Activated T-cell treated with anti-CD3 and anti-CD28 coated beads, Interleukin-2, amount 50 U/mL, for 4 hours (primary cell): ENCODE measurements around the gene ANKRD12. TPM values are rescaled to one million over a fixed set of nuclear protein-coding genes. Genes with fewer than 3 reads are reported as not detected.
A peak's percentile ranks its signal among the peaks of the same experiment; 100 is the strongest.
"Not testable (repeated sequence)": the region's sequence is repeated elsewhere in the genome, so short reads cannot be mapped to it uniquely, and the experiment has no call there.

Experiments used
- ATAC-seq, 2 donors: fragments of 200-7000 bp; cut with Tn5 transposase; one replicate each; pipeline ENCODE4 v1.10.0; 2021
- DNase-seq: peaks from one replicate; pipeline ENCODE4 v3.0.0-alpha.2; 2020
- H3K27me3 Mint-ChIP-seq: one replicate; pipeline ENCODE4 v1.8.0; 2021; ENCODE audit warnings: low read depth, mixed read lengths
- H3K36me3 Mint-ChIP-seq: one replicate; pipeline ENCODE4 v1.8.0; 2022; ENCODE audit warnings: mixed read lengths; ENCODE audit not compliant: insufficient read depth
- H3K4me1 Mint-ChIP-seq: one replicate; pipeline ENCODE4 v1.8.0; 2021; ENCODE audit warnings: low read depth, mixed read lengths
- H3K4me3 Mint-ChIP-seq: one replicate; pipeline ENCODE4 v1.8.0; 2021; ENCODE audit warnings: mild to moderate bottlenecking, moderate library complexity, mixed read lengths
- H3K9me3 Mint-ChIP-seq: one replicate; pipeline ENCODE4 v1.8.0; 2021; ENCODE audit warnings: mixed read lengths
- total RNA-seq, 3 donors: library from RNA; stranded (reverse); gene quantifications; one replicate each; pipeline ENCODE4 v1.2.1, GENCODE V29; 2021

ANKRD12 gene
- 10 to 100 TPM; 49.7 to 62.9 (median 57.7) TPM for total RNA-seq

GRCh38 chr18:9136315-9137155, at the start of gene ANKRD12:
Gene ANKRD12, plus strand, starts transcription at chr18:9136781. Its CDS starts 45,652 bp downstream, at chr18:9182433.
- Mint-ChIP-seq H3K4me3 (peak within 1 kb of the TSS; percentile 93), H3K4me1 (peaks cover 65% of the 10 kb centered on the region), H3K27me3 (no peaks in the 10 kb centered on the region), H3K9me3 (no peaks in the 10 kb centered on the region), H3K36me3 (peaks cover 27% of the 10 kb centered on the region)
- DNase-seq (peak; percentile 97), ATAC-seq (peak; percentile 70 to 77)

GRCh38 chr18:9087144-9087543, 49.4 kb upstream of the ANKRD12 start:
- Mint-ChIP-seq H3K4me3 (no peak overlapping the region), H3K9me3 (peaks cover 3% of the 10 kb centered on the region), H3K27me3 (no peaks in the 10 kb centered on the region), H3K36me3 (peaks cover 3% of the 10 kb centered on the region), H3K4me1 (peaks cover 66% of the 10 kb centered on the region)
- ATAC-seq (no peak), DNase-seq (no peak)

- H3K36me3 Mint-ChIP-seq: peaks cover 3% of the 10 kb centered on the region
- peaks cover 3% of the 10 kb centered on the region for H3K9me3 Mint-ChIP-seq
- H3K4me1 Mint-ChIP-seq: peaks cover 66% of the 10 kb centered on the region
- DNase-seq (no peak), ATAC-seq (no peak)
- H3K4me3 Mint-ChIP-seq: no peak overlapping the region
- no peaks in the 10 kb centered on the region for H3K27me3 Mint-ChIP-seq
Observed at GRCh38 chr18:9088252-9088651, 48.3 kb upstream of the ANKRD12 start.

GRCh38 chr18:9088727-9089126, 47.9 kb upstream of the ANKRD12 start:
- peaks cover 64% of the 10 kb centered on the region for H3K4me1 Mint-ChIP-seq
- not testable (repeated sequence) for ATAC-seq, H3K36me3 Mint-ChIP-seq, DNase-seq, H3K4me3 Mint-ChIP-seq, H3K27me3 Mint-ChIP-seq, H3K9me3 Mint-ChIP-seq

- no peak for ATAC-seq
- DNase-seq: no peak
- Mint-ChIP-seq H3K27me3 (no peaks in the 10 kb centered on the region), H3K4me1 (peaks cover 76% of the 10 kb centered on the region), H3K9me3 (peaks cover 3% of the 10 kb centered on the region), H3K4me3 (peak overlapping the region; percentile 79), H3K36me3 (peaks cover 3% of the 10 kb centered on the region)
Observed at GRCh38 chr18:9090578-9090977, 46.0 kb upstream of the ANKRD12 start.

GRCh38 chr18:9091066-9091476, 45.5 kb upstream of the ANKRD12 start:
- Mint-ChIP-seq H3K4me1 (peaks cover 77% of the 10 kb centered on the region), H3K36me3 (peaks cover 3% of the 10 kb centered on the region)

GRCh38 chr18:9092665-9093064, 43.9 kb upstream of the ANKRD12 start:
- H3K4me3 Mint-ChIP-seq: no peak overlapping the region
- no peak for DNase-seq
- peaks cover 3% of the 10 kb centered on the region for H3K36me3 Mint-ChIP-seq
- no peaks in the 10 kb centered on the region for H3K9me3 Mint-ChIP-seq
- H3K27me3 Mint-ChIP-seq: no peaks in the 10 kb centered on the region
- ATAC-seq: no peak
- H3K4me1 Mint-ChIP-seq: peaks cover 83% of the 10 kb centered on the region

More at GRCh38 chr18:9091066-9091476, 45.5 kb upstream of the ANKRD12 start:
- H3K27me3 Mint-ChIP-seq: no peaks in the 10 kb centered on the region
- H3K9me3 Mint-ChIP-seq: peaks cover under 1% of the 10 kb centered on the region
- DNase-seq: peak; percentile 21
- peak overlapping the region; percentile 79 for H3K4me3 Mint-ChIP-seq
- ATAC-seq: peak; percentile 70 to 71

- H3K36me3 Mint-ChIP-seq, H3K4me3 Mint-ChIP-seq, DNase-seq, ATAC-seq, H3K27me3 Mint-ChIP-seq, H3K9me3 Mint-ChIP-seq: not testable (repeated sequence)
- peaks cover 84% of the 10 kb centered on the region for H3K4me1 Mint-ChIP-seq
Observed at GRCh38 chr18:9093109-9093508, 43.5 kb upstream of the ANKRD12 start.

GRCh38 chr18:9094307-9095226, 42.0 kb upstream of the ANKRD12 start:
- Mint-ChIP-seq H3K27me3 (no peaks in the 10 kb centered on the region), H3K9me3 (no peaks in the 10 kb centered on the region), H3K4me1 (peaks cover 73% of the 10 kb centered on the region), H3K36me3 (peaks cover 3% of the 10 kb centered on the region), H3K4me3 (peak overlapping the region; percentile 71)
- DNase-seq: peak; percentile 56
- ATAC-seq: peak; percentile 52 to 55

GRCh38 chr18:9095297-9096006, 41.1 kb upstream of the ANKRD12 start:
- Mint-ChIP-seq H3K4me3 (peak overlapping the region; percentile 71), H3K4me1 (peaks cover 67% of the 10 kb centered on the region), H3K9me3 (no peaks in the 10 kb centered on the region), H3K27me3 (no peaks in the 10 kb centered on the region), H3K36me3 (peaks cover 3% of the 10 kb centered on the region)
- ATAC-seq: peak; percentile 61 to 63
- DNase-seq: peak; percentile 32

GRCh38 chr18:9096007-9096371, 40.6 kb upstream of the ANKRD12 start:
- no peak for ATAC-seq
- Mint-ChIP-seq H3K4me1 (peaks cover 66% of the 10 kb centered on the region), H3K9me3 (no peaks in the 10 kb centered on the region)

GRCh38 chr18:9096685-9097084, 39.9 kb upstream of the ANKRD12 start:
- Mint-ChIP-seq H3K9me3 (no peaks in the 10 kb centered on the region), H3K4me3 (no peak overlapping the region), H3K4me1 (peaks cover 64% of the 10 kb centered on the region), H3K27me3 (no peaks in the 10 kb centered on the region), H3K36me3 (no peaks in the 10 kb centered on the region)
- ATAC-seq (no peak), DNase-seq (no peak)

More at GRCh38 chr18:9096007-9096371, 40.6 kb upstream of the ANKRD12 start:
- no peak for DNase-seq
- H3K4me3 Mint-ChIP-seq: peak overlapping the region; percentile 71
- H3K36me3 Mint-ChIP-seq: peaks cover under 1% of the 10 kb centered on the region
- H3K27me3 Mint-ChIP-seq: no peaks in the 10 kb centered on the region

GRCh38 chr18:9097349-9097748, 39.2 kb upstream of the ANKRD12 start:
- Mint-ChIP-seq H3K4me3 (no peak overlapping the region), H3K36me3 (no peaks in the 10 kb centered on the region), H3K9me3 (no peaks in the 10 kb centered on the region), H3K4me1 (peaks cover 59% of the 10 kb centered on the region), H3K27me3 (no peaks in the 10 kb centered on the region)
- DNase-seq (no peak), ATAC-seq (no peak)

- H3K27me3 Mint-ChIP-seq: no peaks in the 10 kb centered on the region
- ATAC-seq: no peak
- peaks cover 8% of the 10 kb centered on the region for H3K36me3 Mint-ChIP-seq
- H3K4me1 Mint-ChIP-seq: peaks cover 48% of the 10 kb centered on the region
- no peak for DNase-seq
- no peaks in the 10 kb centered on the region for H3K9me3 Mint-ChIP-seq
- H3K4me3 Mint-ChIP-seq: no peak overlapping the region
Observed at GRCh38 chr18:9100796-9101195, 35.8 kb upstream of the ANKRD12 start.
